IPS DF 6.9 (cell line): ENCODE measurements around the gene MAPK8IP2.

Source experiments
- DNase-seq: peaks from one replicate; pipeline ENCODE4 v3.0.0-alpha.2; 2013; ENCODE audit warnings: low read depth, low spot score
- H3K27ac ChIP-seq: one replicate; pipeline ENCODE4 v1.5.1; 2013; ENCODE audit warnings: low read length, control low read depth
- H3K27me3 ChIP-seq: 2 replicates; pipeline ENCODE4 v1.6.1; 2013; ENCODE audit warnings: mild to moderate bottlenecking, low read length; ENCODE audit not compliant: control insufficient read depth, insufficient read depth
- H3K36me3 ChIP-seq: 2 replicates; pipeline ENCODE4 v1.6.1; 2013; ENCODE audit warnings: low read length; ENCODE audit not compliant: control insufficient read depth, insufficient read depth
- H3K4me1 ChIP-seq: 2 replicates; pipeline ENCODE4 v1.6.1; 2013; ENCODE audit warnings: low read length; ENCODE audit not compliant: control insufficient read depth, insufficient read depth
- H3K4me3 ChIP-seq: 2 replicates; pipeline ENCODE4 v1.5.1; 2013; ENCODE audit warnings: mild to moderate bottlenecking, low read length
- H3K9me3 ChIP-seq: 2 replicates; pipeline ENCODE4 v1.6.1; 2013; ENCODE audit warnings: low read length, inconsistent platforms; ENCODE audit not compliant: control insufficient read depth, insufficient read depth
- WGBS: extraction: QIAGEN DNeasy Blood & Tissue Kit; methylation state at CpG from one replicate; pipeline ENCODE4 v1.1.7; 2013; ENCODE audit warnings: mixed read lengths, missing lambda C conversion rate; ENCODE audit not compliant: insufficient read length, insufficient coverage; 5-methylcytosine and 5-hydroxymethylcytosine counted together

MAPK8IP2 gene

DNA sequence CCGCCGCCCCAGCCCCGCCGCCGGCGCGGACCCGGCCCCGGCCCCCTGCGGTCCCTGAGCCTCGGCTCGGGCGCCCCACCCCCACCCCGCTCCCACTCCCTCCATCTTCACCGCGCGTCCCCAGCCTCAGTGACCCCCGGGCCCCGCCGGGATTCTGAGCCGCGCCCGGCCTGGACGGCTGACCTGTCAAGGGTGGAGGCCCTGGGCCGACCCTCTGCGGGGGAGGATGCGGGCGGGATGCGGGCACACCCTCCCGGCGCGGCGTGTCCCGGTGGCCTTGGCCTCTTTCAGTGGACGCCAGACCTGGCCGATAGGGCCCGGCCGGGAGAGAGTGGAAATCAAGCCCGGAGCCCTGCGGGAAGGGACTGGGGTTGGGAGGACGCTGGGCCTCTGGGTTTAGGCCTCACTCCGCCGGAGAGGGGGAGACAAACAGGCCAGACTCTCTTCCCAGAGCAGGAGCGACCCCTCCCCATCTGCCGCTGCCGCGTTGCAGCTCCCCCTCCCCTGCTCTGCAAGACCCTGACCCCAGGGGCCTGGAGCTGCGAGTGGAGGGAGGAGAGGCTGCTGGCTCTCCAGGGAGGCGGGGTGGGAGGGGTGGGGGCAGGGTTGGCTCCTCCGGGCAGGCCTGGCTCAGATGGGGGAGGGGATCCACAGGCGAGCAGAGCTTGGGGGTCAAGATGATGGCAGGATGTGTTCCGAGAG is 525 bp downstream of the MAPK8IP2 start:
- no peaks in the 10 kb centered on the region for H3K36me3 ChIP-seq
- H3K9me3 ChIP-seq, result no peaks in the 10 kb centered on the region
- H3K4me1 ChIP-seq, result 0 out of 2 replicates have a peak, but pooled peaks cover 4% of the 10 kb centered on the region
- H3K4me3 ChIP-seq, result peak overlapping the region; percentile 12; the same call in 1 of the 2 replicates
- no CpG with 5 or more reads among the region's 52 CpGs for WGBS
- H3K27ac ChIP-seq, result no peak overlapping the region
- no peak for DNase-seq
- peaks cover 9% of the 10 kb centered on the region; the same call in 1 of the 2 replicates for H3K27me3 ChIP-seq

DNA sequence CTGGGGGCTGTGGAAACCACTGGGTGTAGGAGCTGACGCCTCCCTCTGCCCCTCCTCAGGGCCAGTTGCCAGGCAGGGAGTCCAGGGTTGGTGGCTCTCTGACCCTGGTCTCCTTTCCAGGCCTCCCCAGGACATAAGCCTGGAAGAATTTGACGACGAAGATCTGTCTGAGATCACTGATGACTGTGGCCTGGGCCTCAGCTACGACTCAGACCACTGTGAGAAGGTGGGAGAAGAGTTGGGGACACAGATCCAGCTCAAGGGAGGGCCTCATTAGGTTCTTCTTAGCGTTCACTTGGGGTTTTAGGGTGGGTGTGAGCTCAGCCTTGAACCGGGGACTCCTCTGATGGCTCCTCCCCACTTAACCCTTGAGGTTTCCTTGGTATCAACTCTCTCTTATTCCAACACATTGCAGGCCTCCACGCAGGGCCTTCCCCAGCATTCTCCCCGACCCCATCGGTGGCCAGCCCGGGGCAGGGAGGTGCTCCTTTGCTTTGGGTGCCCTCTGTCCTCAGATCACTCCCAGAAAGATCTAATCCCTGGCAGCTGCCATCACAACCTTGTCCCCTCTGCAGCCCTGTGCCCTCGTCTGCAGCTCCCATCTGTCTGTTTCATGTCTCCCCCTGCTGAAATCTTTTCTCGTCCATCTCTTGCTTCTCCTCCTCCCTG is 1.2 kb downstream of the MAPK8IP2 start:
- H3K9me3 ChIP-seq, result no peaks in the 10 kb centered on the region
- H3K4me3 ChIP-seq, result no peak overlapping the region
- no peak for DNase-seq
- H3K27ac ChIP-seq, result no peak overlapping the region
- WGBS, result no CpG with 5 or more reads among the region's 12 CpGs
- 0 out of 2 replicates have a peak, but pooled peaks cover 4% of the 10 kb centered on the region for H3K4me1 ChIP-seq
- H3K27me3 ChIP-seq, result peaks cover 9% of the 10 kb centered on the region; the same call in 1 of the 2 replicates
- no peaks in the 10 kb centered on the region for H3K36me3 ChIP-seq

DNA sequence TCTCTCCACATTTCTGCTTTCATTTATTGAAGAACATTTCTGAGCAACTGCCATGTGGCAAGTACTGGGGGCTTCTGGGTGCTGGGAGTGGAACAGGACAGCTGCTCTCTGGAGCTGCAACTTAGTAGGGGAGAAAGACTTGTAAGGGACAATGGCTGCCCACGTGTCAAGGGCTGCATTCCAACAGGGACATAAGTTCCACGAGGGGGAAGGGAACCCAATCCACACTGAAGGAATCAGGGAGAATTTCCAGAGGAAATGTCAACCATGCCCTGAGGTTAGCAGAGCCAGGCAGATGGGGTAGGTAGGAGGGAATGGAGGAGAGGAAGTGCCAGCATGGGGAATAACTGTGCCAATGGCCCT is 1.7 kb downstream of the MAPK8IP2 start:
- no peaks in the 10 kb centered on the region for H3K9me3 ChIP-seq
- no peaks in the 10 kb centered on the region for H3K36me3 ChIP-seq
- DNase-seq, result no peak
- peaks cover 9% of the 10 kb centered on the region; the same call in 1 of the 2 replicates for H3K27me3 ChIP-seq
- H3K27ac ChIP-seq, result no peak overlapping the region
- no peak overlapping the region for H3K4me3 ChIP-seq
- 0 out of 2 replicates have a peak, but pooled peaks cover 4% of the 10 kb centered on the region for H3K4me1 ChIP-seq
- WGBS, result no CpG with 5 or more reads among the region's 2 CpGs

DNA sequence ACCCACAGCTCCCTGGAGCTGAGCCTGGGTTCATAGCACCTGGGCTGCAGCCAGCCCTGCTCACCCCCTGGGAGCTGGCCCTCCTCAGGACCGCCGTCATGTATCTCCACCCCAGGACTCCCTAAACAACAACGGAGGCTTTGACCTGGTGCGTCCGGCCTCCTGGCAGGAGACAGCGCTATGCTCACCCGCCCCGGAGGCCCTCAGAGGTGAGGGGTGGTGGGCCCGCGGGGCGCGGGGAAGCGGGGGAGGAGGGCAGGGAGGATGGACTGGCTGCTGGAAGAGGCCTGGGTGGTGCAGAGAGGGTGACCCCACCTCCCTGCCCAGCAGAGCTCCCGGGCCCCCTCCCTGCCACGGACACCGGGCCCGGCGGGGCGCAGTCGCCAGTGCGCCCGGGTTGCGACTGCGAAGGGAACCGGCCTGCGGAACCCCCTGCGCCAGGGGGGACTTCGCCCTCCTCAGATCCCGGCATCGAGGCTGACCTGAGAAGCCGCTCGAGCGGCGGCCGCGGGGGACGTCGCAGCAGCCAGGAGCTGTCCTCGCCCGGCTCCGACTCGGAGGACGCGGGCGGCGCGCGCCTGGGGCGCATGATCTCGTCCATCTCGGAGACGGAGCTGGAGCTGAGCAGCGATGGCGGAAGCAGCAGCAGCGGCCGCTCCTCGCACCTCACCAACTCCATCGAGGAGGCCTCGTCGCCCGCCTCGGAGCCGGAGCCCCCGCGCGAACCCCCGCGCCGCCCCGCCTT is 3.1 kb downstream of the MAPK8IP2 start:
- Histone ChIP-seq H3K4me3 (no peak overlapping the region), H3K36me3 (no peaks in the 10 kb centered on the region), H3K4me1 (0 out of 2 replicates have a peak, but pooled peaks cover 4% of the 10 kb centered on the region), H3K9me3 (no peaks in the 10 kb centered on the region), H3K27me3 (peaks cover 9% of the 10 kb centered on the region; the same call in 1 of the 2 replicates), H3K27ac (no peak overlapping the region)
- DNase-seq, result no peak
- no CpG with 5 or more reads among the region's 70 CpGs for WGBS

DNA sequence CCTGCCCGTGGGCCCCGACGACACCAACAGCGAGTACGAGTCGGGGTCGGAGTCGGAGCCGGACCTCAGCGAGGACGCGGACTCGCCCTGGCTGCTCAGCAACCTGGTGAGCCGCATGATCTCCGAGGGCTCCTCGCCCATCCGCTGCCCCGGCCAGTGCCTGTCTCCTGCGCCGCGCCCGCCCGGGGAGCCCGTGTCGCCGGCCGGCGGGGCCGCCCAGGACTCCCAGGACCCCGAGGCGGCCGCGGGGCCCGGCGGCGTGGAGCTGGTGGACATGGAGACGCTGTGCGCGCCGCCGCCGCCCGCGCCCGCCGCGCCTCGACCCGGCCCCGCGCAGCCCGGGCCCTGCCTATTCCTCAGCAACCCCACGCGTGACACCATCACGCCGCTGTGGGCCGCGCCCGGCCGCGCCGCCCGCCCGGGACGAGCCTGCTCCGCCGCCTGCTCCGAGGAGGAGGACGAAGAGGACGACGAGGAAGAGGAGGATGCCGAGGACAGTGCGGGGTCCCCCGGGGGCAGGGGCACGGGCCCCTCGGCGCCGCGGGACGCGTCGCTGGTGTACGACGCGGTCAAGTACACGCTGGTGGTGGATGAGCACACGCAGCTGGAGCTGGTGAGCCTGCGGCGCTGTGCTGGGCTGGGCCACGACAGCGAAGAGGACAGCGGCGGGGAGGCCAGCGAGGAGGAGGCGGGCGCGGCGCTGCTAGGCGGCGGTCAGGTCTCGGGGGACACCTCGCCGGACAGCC is 3.8 kb downstream of the MAPK8IP2 start:
- WGBS, result no CpG with 5 or more reads among the region's 103 CpGs

DNA sequence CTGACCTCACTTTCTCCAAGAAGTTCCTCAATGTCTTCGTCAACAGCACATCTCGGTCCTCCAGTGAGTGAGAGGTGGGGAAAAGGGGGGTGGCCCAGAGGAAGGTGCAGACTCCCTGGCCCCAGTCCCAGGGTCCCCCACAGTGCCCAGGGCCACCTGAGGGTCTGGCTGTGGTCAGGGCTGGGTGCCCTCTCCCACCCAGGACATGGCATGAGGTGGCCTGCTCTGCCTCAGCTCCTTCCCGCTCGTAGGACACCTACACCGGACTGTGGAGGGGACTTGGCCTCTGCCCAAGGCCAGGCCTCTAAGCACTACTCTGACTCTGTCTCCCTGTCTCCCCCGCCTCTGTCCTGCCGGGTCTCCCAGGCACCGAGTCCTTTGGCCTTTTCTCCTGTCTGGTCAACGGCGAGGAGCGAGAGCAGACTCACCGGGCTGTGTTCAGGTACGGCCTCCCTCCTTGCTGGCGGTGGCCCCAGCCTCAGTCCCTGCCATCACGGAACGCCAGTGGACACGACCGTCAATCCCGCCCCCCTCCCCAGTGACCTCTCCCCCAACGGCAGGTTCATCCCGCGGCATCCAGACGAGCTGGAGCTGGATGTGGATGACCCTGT is 4.5 kb downstream of the MAPK8IP2 start:
- Histone ChIP-seq H3K27me3 (peaks cover 6% of the 10 kb centered on the region; the same call in 1 of the 2 replicates), H3K9me3 (no peaks in the 10 kb centered on the region), H3K36me3 (no peaks in the 10 kb centered on the region), H3K4me3 (no peak overlapping the region), H3K4me1 (0 out of 2 replicates have a peak, but pooled peaks cover 2% of the 10 kb centered on the region), H3K27ac (no peak overlapping the region)
- DNase-seq, result no peak
- WGBS, result no CpG with 5 or more reads among the region's 23 CpGs

More for the DNA sequence above, 3.8 kb downstream of the MAPK8IP2 start:
- DNase-seq, result no peak
- Histone ChIP-seq H3K27me3 (peaks cover 9% of the 10 kb centered on the region; the same call in 1 of the 2 replicates), H3K36me3 (no peaks in the 10 kb centered on the region), H3K4me3 (no peak overlapping the region), H3K27ac (no peak overlapping the region), H3K9me3 (no peaks in the 10 kb centered on the region), H3K4me1 (0 out of 2 replicates have a peak, but pooled peaks cover 4% of the 10 kb centered on the region)

DNA sequence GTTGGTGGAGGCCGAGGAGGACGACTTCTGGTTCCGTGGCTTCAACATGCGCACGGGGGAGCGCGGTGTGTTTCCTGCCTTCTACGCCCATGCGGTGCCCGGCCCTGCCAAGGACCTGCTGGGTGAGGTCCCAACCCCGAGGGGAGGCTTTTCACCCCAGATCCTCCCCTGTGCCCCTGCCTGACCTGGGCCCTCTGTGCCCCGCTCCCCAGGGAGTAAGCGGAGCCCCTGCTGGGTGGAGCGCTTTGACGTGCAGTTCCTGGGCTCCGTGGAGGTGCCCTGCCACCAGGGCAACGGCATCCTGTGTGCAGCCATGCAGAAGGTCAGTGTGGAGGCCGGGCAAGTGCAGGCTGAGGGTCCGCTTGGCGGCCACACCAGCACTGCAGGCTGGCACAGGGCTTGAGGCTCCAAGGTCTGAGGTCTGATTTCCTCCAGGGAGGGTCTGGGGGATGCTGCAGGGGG is 5.1 kb downstream of the MAPK8IP2 start:
- no peak overlapping the region for H3K4me3 ChIP-seq
- H3K27me3 ChIP-seq, result peaks cover 6% of the 10 kb centered on the region; the same call in 1 of the 2 replicates
- no peaks in the 10 kb centered on the region for H3K36me3 ChIP-seq
- 0 out of 2 replicates have a peak, but pooled peaks cover 2% of the 10 kb centered on the region for H3K4me1 ChIP-seq
- no peak for DNase-seq
- no peak overlapping the region for H3K27ac ChIP-seq
- H3K9me3 ChIP-seq, result no peaks in the 10 kb centered on the region
- no CpG with 5 or more reads among the region's 20 CpGs for WGBS

DNA sequence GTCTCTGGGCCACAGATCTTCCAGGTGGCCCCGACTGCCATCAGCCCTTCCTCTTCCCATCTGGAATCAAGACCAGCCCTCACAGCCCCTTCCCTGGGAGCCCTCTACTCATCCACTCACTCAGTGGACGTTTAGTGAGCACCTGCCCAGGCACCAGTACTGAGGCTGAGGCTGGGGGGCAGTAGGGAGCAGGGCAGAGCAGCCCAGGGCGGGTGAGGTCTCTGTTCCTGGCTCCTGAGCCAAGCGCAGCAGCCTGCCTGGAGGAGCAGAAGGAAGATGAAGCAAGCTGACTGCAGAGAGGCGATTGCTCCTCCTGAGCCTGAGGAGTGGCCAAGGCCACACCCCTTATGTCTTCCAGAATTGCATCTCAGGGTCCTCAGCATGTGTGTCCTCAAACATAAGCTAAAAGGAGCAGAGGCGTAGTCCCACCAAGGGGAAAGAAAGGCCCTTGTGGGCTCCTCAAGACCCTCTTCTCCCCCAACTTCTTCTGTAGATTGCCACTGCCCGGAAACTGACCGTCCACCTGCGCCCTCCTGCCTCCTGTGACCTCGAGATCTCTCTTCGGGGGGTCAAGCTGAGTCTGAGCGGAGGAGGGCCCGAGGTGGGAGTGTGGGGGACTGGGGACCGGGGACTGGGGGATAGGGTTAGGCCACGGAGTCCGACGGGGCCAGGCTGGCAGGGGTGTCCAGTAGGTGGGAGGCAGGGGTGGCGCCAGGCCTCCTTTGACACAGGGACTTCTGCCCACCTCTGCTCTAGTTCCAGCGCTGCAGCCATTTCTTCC is 5.8 kb downstream of the MAPK8IP2 start:
- Histone ChIP-seq H3K9me3 (no peaks in the 10 kb centered on the region), H3K27ac (no peak overlapping the region), H3K36me3 (no peaks in the 10 kb centered on the region), H3K4me3 (no peak overlapping the region), H3K4me1 (0 out of 2 replicates have a peak, but pooled peaks cover 2% of the 10 kb centered on the region), H3K27me3 (peaks cover 5% of the 10 kb centered on the region; the same call in 1 of the 2 replicates)
- no CpG with 5 or more reads among the region's 19 CpGs for WGBS
- no peak for DNase-seq
